ENCODE data around the gene PROC. TPM values are rescaled to one million over a fixed set of nuclear protein-coding genes. Genes with fewer than 3 reads are reported as not detected.
A peak's percentile ranks its signal among the peaks of the same experiment; 100 is the strongest.

PROC gene
- total and polyA plus RNA-seq, 2 of the 8 experiments (the other 6 are each of a cell fraction or from before 2014, with no cell fraction given), result 1.5 to 1.6 TPM

GRCh38 chr2:127423880-127424279, 5.7 kb downstream of the PROC start:
- H2BK15ac ChIP-seq (ENCODE audit: low read length), result no peak overlapping the region
- H2BK120ac ChIP-seq (replicated peaks; ENCODE audit: low read depth, low read length), result no peak overlapping the region
- H3K14ac ChIP-seq (ENCODE audit: insufficient read length), result no peak overlapping the region
- H2AFZ ChIP-seq (ENCODE audit: low read length), result no peak overlapping the region
- WGBS, 2 experiments (ENCODE audit: extremely low coverage in 1 of 2, insufficient coverage in 1 of 2, insufficient read length in 1 of 2, insufficient replicate concordance in 2 of 2, low coverage in 1 of 2, low lambda C conversion rate in 2 of 2, missing lambda C conversion rate in 1 of 2), result 67% methylated on average over 1 of the region's 1 CpG; no CpG with 5 or more reads in 1 of the 2 experiments
- CTCF ChIA-PET (ENCODE audit: partially characterized antibody), result interaction anchor here (0.7 to 9.2 kb wide), 10 partner anchors 8 to 227 kb away, joined by 3 to 74 read pairs (median 8); partner anchors contain the start of gene PROC
- no peak overlapping the region for H3K4ac ChIP-seq (replicated peaks; ENCODE audit: insufficient read length, low read depth, low read length)
- TF ChIP-seq TAF7 (optimal IDR thresholded peaks at IDR 0.05; ENCODE audit: borderline replicate concordance, low read depth, low read length), result no peak
- TF ChIP-seq SIX5 (IDR thresholded peaks at IDR 0.05; ENCODE audit: low read depth, low read length), result no peak
- TF ChIP-seq, protein P1, sequence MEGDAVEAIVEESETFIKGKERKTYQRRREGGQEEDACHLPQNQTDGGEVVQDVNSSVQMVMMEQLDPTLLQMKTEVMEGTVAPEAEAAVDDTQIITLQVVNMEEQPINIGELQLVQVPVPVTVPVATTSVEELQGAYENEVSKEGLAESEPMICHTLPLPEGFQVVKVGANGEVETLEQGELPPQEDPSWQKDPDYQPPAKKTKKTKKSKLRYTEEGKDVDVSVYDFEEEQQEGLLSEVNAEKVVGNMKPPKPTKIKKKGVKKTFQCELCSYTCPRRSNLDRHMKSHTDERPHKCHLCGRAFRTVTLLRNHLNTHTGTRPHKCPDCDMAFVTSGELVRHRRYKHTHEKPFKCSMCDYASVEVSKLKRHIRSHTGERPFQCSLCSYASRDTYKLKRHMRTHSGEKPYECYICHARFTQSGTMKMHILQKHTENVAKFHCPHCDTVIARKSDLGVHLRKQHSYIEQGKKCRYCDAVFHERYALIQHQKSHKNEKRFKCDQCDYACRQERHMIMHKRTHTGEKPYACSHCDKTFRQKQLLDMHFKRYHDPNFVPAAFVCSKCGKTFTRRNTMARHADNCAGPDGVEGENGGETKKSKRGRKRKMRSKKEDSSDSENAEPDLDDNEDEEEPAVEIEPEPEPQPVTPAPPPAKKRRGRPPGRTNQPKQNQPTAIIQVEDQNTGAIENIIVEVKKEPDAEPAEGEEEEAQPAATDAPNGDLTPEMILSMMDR (IDR thresholded peaks at IDR 0.05; ENCODE audit: control extremely low read depth in 1 of 3, insufficient read depth in 1 of 3, low read depth in 1 of 3, low read length in 3 of 3), result peak in 1 of 3 experiments; percentile 6; a peak in 1 of 4 replicates
- no peaks in the 10 kb centered on the region for H3K79me2 ChIP-seq (ENCODE audit: control insufficient read depth in 1 of 2, insufficient read depth in 2 of 2, low read length in 2 of 2)
- peaks cover 12% of the 10 kb centered on the region for H3K23me2 ChIP-seq (ENCODE audit: low read depth, low read length)
- no peaks in the 10 kb centered on the region for H3K36me3 ChIP-seq (ENCODE audit: control insufficient read depth in 2 of 4, insufficient read depth in 4 of 4, low read length in 3 of 4)
- no peak overlapping the region for H4K5ac ChIP-seq (ENCODE audit: insufficient read length, low read depth, low read length)
- DNase-seq (ENCODE audit: low read depth in 1 of 2, low spot score in 2 of 2) (no peak), FAIRE-seq (no peak)
- no peaks in the 10 kb centered on the region for H3K79me1 ChIP-seq (ENCODE audit: low read depth, low read length)
- no peak overlapping the region for H3K23ac ChIP-seq (ENCODE audit: insufficient read length)
- POLR2A ChIA-PET (ENCODE audit: partially characterized antibody), result interaction anchor here (1.2 to 1.7 kb wide), 5 partner anchors 9 to 103 kb away, joined by 3 to 5 read pairs (median 3); no protein-coding TSS in a partner anchor
- no peak overlapping the region for H3K18ac ChIP-seq (ENCODE audit: extremely low read depth, low read length)
- H3K27ac ChIP-seq (ENCODE audit: low read depth, low read length), result no peak overlapping the region
- H3K27me3 ChIP-seq (replicated peaks in 1 of 4; ENCODE audit: control insufficient read depth in 3 of 4, extremely low read depth in 1 of 4, insufficient read depth in 3 of 4, low read length in 3 of 4), result peaks cover 0 to 29% (median 27%) of the 10 kb centered on the region in 4 experiments; a peak in 6 of 7 replicates
- H3K9me3 ChIP-seq (ENCODE audit: insufficient read depth in 2 of 2, low read depth in 1 of 2, low read length in 1 of 2), result no peaks in the 10 kb centered on the region
- no peak overlapping the region for H2AK5ac ChIP-seq (ENCODE audit: low read depth, low read length)
- H4K8ac ChIP-seq (ENCODE audit: extremely low read depth, insufficient read depth, low read length), result no peak overlapping the region
- H3K4me3 ChIP-seq (ENCODE audit: extremely low read depth in 1 of 4, insufficient read depth in 2 of 4, low read depth in 3 of 4, low read length in 4 of 4), result peak overlapping the region; percentile 57 to 85 (median 59); a peak in 7 of 8 replicates
- H2BK20ac ChIP-seq (ENCODE audit: low read length), result no peak overlapping the region
- no peak overlapping the region for H4K91ac ChIP-seq (replicated peaks; ENCODE audit: insufficient read length, low read length)
- peaks cover 0 to 13% (median 5%) of the 10 kb centered on the region in 4 experiments; a peak in 5 of 7 replicates for H3K4me1 ChIP-seq (replicated peaks in 1 of 4; ENCODE audit: control insufficient read depth in 3 of 4, insufficient read depth in 4 of 4, low read length in 3 of 4)
- peak overlapping the region; percentile 87 to 97 for H3K4me2 ChIP-seq (ENCODE audit: insufficient read depth in 1 of 2, low read depth in 2 of 2, low read length in 2 of 2)
- H3K56ac ChIP-seq (replicated peaks; ENCODE audit: insufficient read length, low read depth, low read length), result no peak overlapping the region
- H3K9ac ChIP-seq (replicated peaks in 1 of 4; ENCODE audit: extremely low read depth in 1 of 4, low read depth in 3 of 4, low read length in 3 of 4), result no peak overlapping the region
- H2BK12ac ChIP-seq (ENCODE audit: low read depth, low read length), result no peak overlapping the region
- no peak overlapping the region for H2BK5ac ChIP-seq (ENCODE audit: low read depth, low read length)
- H4K20me1 ChIP-seq (replicated peaks in 1 of 2; ENCODE audit: control insufficient read depth in 1 of 2, insufficient read depth in 2 of 2, low read length in 2 of 2), result peaks cover 0 to 2% of the 10 kb centered on the region in 2 experiments
